ENCODE data around the gene MEGF11. TPM values are rescaled to one million over a fixed set of nuclear protein-coding genes. Genes with fewer than 3 reads are reported as not detected.

The MEGF11 gene
- total RNA-seq, 3 donors from 2014 or later (not counting 1 experiment from before 2014, with no cell fraction given): not detected

- Histone ChIP-seq H3K9me3 (ENCODE audit: control insufficient read depth, insufficient read depth, low read length) (no peaks in the 10 kb centered on the region), H3K36me3 (ENCODE audit: control insufficient read depth, insufficient read depth, low read length) (no peaks in the 10 kb centered on the region), H3K4me1 (ENCODE audit: control insufficient read depth, insufficient read depth, low read length) (no peaks in the 10 kb centered on the region), H3K27ac (ENCODE audit: low read length) (no peak overlapping the region), H3K27me3 (ENCODE audit: control insufficient read depth, insufficient read depth, low read length) (no peaks in the 10 kb centered on the region), H3K4me3 (ENCODE audit: low read length) (no peak overlapping the region)
- intact Hi-C loops (cut with micrococcal nuclease): no loop called here
- H3K4me1 Mint-ChIP-seq: no peaks in the 10 kb centered on the region
- 95% methylated on average over 4 of the region's 4 CpGs for WGBS (ENCODE audit: insufficient coverage)
- ATAC-seq (no peak), DNase-seq (no peak)
- peaks cover 17 to 26% of the 10 kb centered on the region in 2 donors for H3K27me3 Mint-ChIP-seq (ENCODE audit: low read depth in 2 of 2)
- no peak overlapping the region for H3K27ac Mint-ChIP-seq
- H3K4me3 Mint-ChIP-seq: no peak overlapping the region
- H3K9me3 Mint-ChIP-seq: no peaks in the 10 kb centered on the region
- no peak for TF ChIP-seq CTCF (IDR thresholded peaks at IDR 0.05)
- no peaks in the 10 kb centered on the region for H3K36me3 Mint-ChIP-seq
These were observed 176.8 kb downstream of the MEGF11 start for GRCh38 chr15:66076591-66077319.

- no peaks in the 10 kb centered on the region for H3K36me3 ChIP-seq (ENCODE audit: control insufficient read depth, insufficient read depth, low read length)
- ATAC-seq (no peak), DNase-seq (no peak)
- no peaks in the 10 kb centered on the region for H3K9me3 Mint-ChIP-seq
- intact Hi-C loops (cut with micrococcal nuclease): no loop called here
- WGBS (ENCODE audit: insufficient coverage): 93% methylated on average over 1 of the region's 1 CpG
- no peaks in the 10 kb centered on the region for H3K36me3 Mint-ChIP-seq
- H3K27ac ChIP-seq (ENCODE audit: low read length): no peak overlapping the region
- H3K27me3 ChIP-seq (ENCODE audit: control insufficient read depth, insufficient read depth, low read length): no peaks in the 10 kb centered on the region
- H3K4me1 Mint-ChIP-seq: no peaks in the 10 kb centered on the region
- peaks cover 17 to 26% of the 10 kb centered on the region in 2 donors for H3K27me3 Mint-ChIP-seq (ENCODE audit: low read depth in 2 of 2)
- no peak overlapping the region for H3K4me3 Mint-ChIP-seq
- H3K4me1 ChIP-seq (ENCODE audit: control insufficient read depth, insufficient read depth, low read length): no peaks in the 10 kb centered on the region
- H3K9me3 ChIP-seq (ENCODE audit: control insufficient read depth, insufficient read depth, low read length): no peaks in the 10 kb centered on the region
- TF ChIP-seq CTCF (IDR thresholded peaks at IDR 0.05): no peak
- H3K4me3 ChIP-seq (ENCODE audit: low read length): no peak overlapping the region
- H3K27ac Mint-ChIP-seq: no peak overlapping the region
These were observed 177.6 kb downstream of the MEGF11 start for GRCh38 chr15:66075947-66076346.

GRCh38 chr15:66072616-66073361, 180.8 kb downstream of the MEGF11 start:
- DNase-seq: no peak
- no peak overlapping the region for H3K4me3 ChIP-seq (ENCODE audit: low read length)
- intact Hi-C loops (cut with micrococcal nuclease): no loop called here
- ATAC-seq: no peak
- 83% methylated on average over 11 of the region's 11 CpGs for WGBS (ENCODE audit: insufficient coverage)
- TF ChIP-seq CTCF (IDR thresholded peaks at IDR 0.05): no peak
- Mint-ChIP-seq H3K4me3 (no peak overlapping the region), H3K27ac (no peak overlapping the region), H3K36me3 (no peaks in the 10 kb centered on the region), H3K27me3 (ENCODE audit: low read depth in 2 of 2) (peaks cover 15 to 24% of the 10 kb centered on the region in 2 donors), H3K4me1 (no peaks in the 10 kb centered on the region), H3K9me3 (no peaks in the 10 kb centered on the region)
- H3K27ac ChIP-seq (ENCODE audit: low read length): no peak overlapping the region
- H3K9me3 ChIP-seq (ENCODE audit: control insufficient read depth, insufficient read depth, low read length): no peaks in the 10 kb centered on the region
- no peaks in the 10 kb centered on the region for H3K4me1 ChIP-seq (ENCODE audit: control insufficient read depth, insufficient read depth, low read length)
- H3K36me3 ChIP-seq (ENCODE audit: control insufficient read depth, insufficient read depth, low read length): no peaks in the 10 kb centered on the region
- H3K27me3 ChIP-seq (ENCODE audit: control insufficient read depth, insufficient read depth, low read length): no peaks in the 10 kb centered on the region
